ENCODE measurements around the gene DGCR6. TPM values are rescaled to one million over a fixed set of nuclear protein-coding genes. Genes with fewer than 3 reads are reported as not detected.
"Not testable (repeated sequence)": the region's sequence is repeated elsewhere in the genome, so short reads cannot be mapped to it uniquely, and the experiment has no call there.

DGCR6 gene
- total and polyA plus RNA-seq, 2 experiments from 2014 or later, result 1.4 to 2.3 TPM

GRCh38 chr22:18959741-18960140 is 53.6 kb downstream of the DGCR6 start:
- not testable (repeated sequence) for DNase-seq (ENCODE audit: low spot score); H3K4me3 ChIP-seq; H3K4me1 ChIP-seq (ENCODE audit: insufficient read depth); H3K27ac Mint-ChIP-seq; H2AFZ ChIP-seq; H3K27me3 ChIP-seq (ENCODE audit: insufficient read depth); H4K20me1 ChIP-seq (replicated peaks; ENCODE audit: insufficient read depth); ATAC-seq; H3K79me2 ChIP-seq (replicated peaks; ENCODE audit: insufficient read depth); H3K27ac ChIP-seq (ENCODE audit: low read depth); H3K4me2 ChIP-seq; H3K36me3 ChIP-seq (ENCODE audit: insufficient read depth); H3K9me3 Mint-ChIP-seq; H3F3A ChIP-seq (replicated peaks; ENCODE audit: low read depth); H3K4me1 Mint-ChIP-seq; H3K36me3 Mint-ChIP-seq (ENCODE audit: low read depth); H3K4me3 Mint-ChIP-seq; H3K27me3 Mint-ChIP-seq (ENCODE audit: insufficient read depth, low read depth, poor library complexity); H3K9me2 ChIP-seq (ENCODE audit: insufficient read depth)

GRCh38 chr22:18960166-18960820 is 54.2 kb downstream of the DGCR6 start:
- not testable (repeated sequence) for ATAC-seq; H3K9me2 ChIP-seq (ENCODE audit: insufficient read depth); H3K27ac Mint-ChIP-seq; H3K79me2 ChIP-seq (replicated peaks; ENCODE audit: insufficient read depth); H3K4me3 Mint-ChIP-seq; H2AFZ ChIP-seq; H3K4me1 Mint-ChIP-seq; H3K4me2 ChIP-seq; H4K20me1 ChIP-seq (replicated peaks; ENCODE audit: insufficient read depth); H3K36me3 Mint-ChIP-seq (ENCODE audit: low read depth); H3K9me3 Mint-ChIP-seq; H3K27me3 Mint-ChIP-seq (ENCODE audit: insufficient read depth, low read depth, poor library complexity); H3K27me3 ChIP-seq (ENCODE audit: insufficient read depth); H3K27ac ChIP-seq (ENCODE audit: low read depth); H3F3A ChIP-seq (replicated peaks; ENCODE audit: low read depth); H3K36me3 ChIP-seq (ENCODE audit: insufficient read depth); DNase-seq (ENCODE audit: low spot score); H3K4me1 ChIP-seq (ENCODE audit: insufficient read depth); H3K4me3 ChIP-seq

GRCh38 chr22:18961201-18961600 is 55.1 kb downstream of the DGCR6 start:
- not testable (repeated sequence) for DNase-seq (ENCODE audit: low spot score)

More at GRCh38 chr22:18961201-18961600, 55.1 kb downstream of the DGCR6 start:
- not testable (repeated sequence) for H3F3A ChIP-seq (replicated peaks; ENCODE audit: low read depth); H3K9me3 Mint-ChIP-seq; H3K4me3 Mint-ChIP-seq; H3K27me3 Mint-ChIP-seq (ENCODE audit: insufficient read depth, low read depth, poor library complexity); H3K36me3 Mint-ChIP-seq (ENCODE audit: low read depth); H4K20me1 ChIP-seq (replicated peaks; ENCODE audit: insufficient read depth); H3K27me3 ChIP-seq (ENCODE audit: insufficient read depth); H3K36me3 ChIP-seq (ENCODE audit: insufficient read depth); H3K79me2 ChIP-seq (replicated peaks; ENCODE audit: insufficient read depth); H3K4me3 ChIP-seq; H3K4me2 ChIP-seq; H3K4me1 Mint-ChIP-seq; ATAC-seq; H3K27ac Mint-ChIP-seq; H3K27ac ChIP-seq (ENCODE audit: low read depth); H3K9me2 ChIP-seq (ENCODE audit: insufficient read depth); H3K4me1 ChIP-seq (ENCODE audit: insufficient read depth); H2AFZ ChIP-seq

Other genes with a start within 250 kb of the DGCR6 start
- 31.9 and 67.4 TPM in 2 replicates for gene PRODH, start 30.0 kb downstream of the DGCR6 start, total RNA-seq (2014; rRNA removed; shearing (Covaris generic))
- 7.6 and 10.0 TPM in 2 replicates for gene PRODH, start 30.0 kb downstream of the DGCR6 start, polyA plus RNA-seq (2016; fragmentation: Nextera tagmentation; extraction: Ambion mirVana)
- 59.3 and 83.0 TPM in 2 replicates for gene DGCR2, start 216.1 kb downstream of the DGCR6 start, total RNA-seq (2014; rRNA removed; shearing (Covaris generic))
- gene DGCR2, start 216.1 kb downstream of the DGCR6 start, polyA plus RNA-seq (2016; fragmentation: Nextera tagmentation; extraction: Ambion mirVana), result 18.5 and 21.0 TPM in 2 replicates
- not detected in 2 replicates for gene TSSK2, start 225.0 kb downstream of the DGCR6 start, total RNA-seq (2014; rRNA removed; shearing (Covaris generic))
- not detected in 2 replicates for gene TSSK2, start 225.0 kb downstream of the DGCR6 start, polyA plus RNA-seq (2016; fragmentation: Nextera tagmentation; extraction: Ambion mirVana)
- 18.4 and 21.6 TPM in 2 replicates for gene ESS2, start 238.3 kb downstream of the DGCR6 start, total RNA-seq (2014; rRNA removed; shearing (Covaris generic))
- gene ESS2, start 238.3 kb downstream of the DGCR6 start, polyA plus RNA-seq (2016; fragmentation: Nextera tagmentation; extraction: Ambion mirVana), result 12.3 and 15.2 TPM in 2 replicates
- not detected in 2 replicates for gene GSC2, start 244.0 kb downstream of the DGCR6 start, total RNA-seq (2014; rRNA removed; shearing (Covaris generic))
- gene GSC2, start 244.0 kb downstream of the DGCR6 start, polyA plus RNA-seq (2016; fragmentation: Nextera tagmentation; extraction: Ambion mirVana), result not detected in 2 replicates

Measured in GM23338 (cell line).